Chondrocyte (in vitro differentiated cells): ENCODE measurements around the gene KIF3A. TPM values are rescaled to one million over a fixed set of nuclear protein-coding genes. Genes with fewer than 3 reads are reported as not detected.

Experiments used
- DNase-seq: peaks from one replicate; pipeline ENCODE4 v3.0.0; 2021; ENCODE audit warnings: mixed read lengths, low spot score
- H3K27ac Mint-ChIP-seq: one replicate; pipeline ENCODE4 v1.8.0; 2021; ENCODE audit warnings: mild to moderate bottlenecking, moderate library complexity, mixed read lengths; ENCODE audit not compliant: unreplicated experiment
- H3K27me3 Mint-ChIP-seq: 2 replicates; pipeline ENCODE4 v1.8.0; 2021; ENCODE audit warnings: low read depth, mixed read lengths
- H3K36me3 Mint-ChIP-seq: 2 replicates; pipeline ENCODE4 v1.8.0; 2021; ENCODE audit warnings: low read depth, mixed read lengths
- H3K4me1 Mint-ChIP-seq: 2 replicates; pipeline ENCODE4 v1.8.0; 2021; ENCODE audit warnings: low read depth, mild to moderate bottlenecking, mixed read lengths
- H3K4me3 Mint-ChIP-seq: one replicate; pipeline ENCODE4 v1.8.0; 2021; ENCODE audit warnings: mild to moderate bottlenecking, moderate library complexity, mixed read lengths; ENCODE audit not compliant: unreplicated experiment
- H3K9me3 Mint-ChIP-seq: 2 replicates; pipeline ENCODE4 v1.8.0; 2021; ENCODE audit warnings: low read depth, mixed read lengths
- total RNA-seq: library from RNA; stranded (reverse); gene quantifications from 3 replicates; pipeline ENCODE4 v1.2.1, GENCODE V29; 2021
- TF ChIP-seq, protein P1 (sequence below): fragments of 200-600 bp; sonication (generic); IDR thresholded peaks from 2 replicates; pipeline ENCODE4 v1.5.0; 2021; ENCODE audit warnings: antibody characterized with exemption, mild to moderate bottlenecking, moderate library complexity

The KIF3A gene
- total RNA-seq, 1 donor from 2014 or later, result 16.2 TPM

DNA sequence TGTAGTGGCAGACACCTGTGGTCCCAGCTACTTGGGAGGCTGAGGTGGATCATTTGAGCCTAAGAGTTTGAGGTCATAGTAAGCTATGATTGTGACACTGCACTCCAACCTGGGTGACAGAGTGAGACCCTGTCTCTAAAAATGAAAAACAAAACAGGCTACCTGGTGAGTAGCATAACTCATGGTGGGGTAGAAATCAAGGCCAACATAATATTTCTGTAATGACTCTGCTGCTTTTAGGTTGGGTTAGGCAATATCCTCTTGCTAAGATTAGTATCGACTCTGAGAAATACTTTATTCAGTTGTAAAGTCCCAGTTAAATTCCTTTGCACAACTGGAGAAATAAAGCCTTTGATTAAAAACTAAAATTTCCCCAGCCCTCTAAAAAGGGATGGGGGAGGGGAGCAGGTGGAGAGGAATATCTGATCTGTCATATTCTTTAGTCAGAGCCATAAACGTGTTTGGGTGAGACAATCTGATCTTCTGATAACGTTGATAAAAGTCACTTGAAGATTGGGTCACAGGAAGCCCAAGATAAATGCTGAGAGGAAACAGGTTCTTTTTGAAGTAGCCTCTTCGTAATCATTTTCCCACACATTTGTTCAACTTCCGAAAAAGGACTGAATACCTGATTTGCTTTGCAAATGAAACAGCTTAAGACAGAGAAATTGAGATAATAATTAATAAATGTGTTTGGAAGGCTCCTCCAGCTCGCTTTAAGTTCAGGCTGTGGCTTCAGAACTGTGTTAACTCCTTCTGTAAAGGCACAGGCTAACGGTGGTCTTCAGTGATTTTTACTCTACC lies 48.6 kb downstream of the KIF3A start:
- H3K36me3 Mint-ChIP-seq, result peaks cover 6% of the 10 kb centered on the region
- H3K27me3 Mint-ChIP-seq, result no peaks in the 10 kb centered on the region
- no peak overlapping the region for H3K27ac Mint-ChIP-seq
- no peak overlapping the region for H3K4me3 Mint-ChIP-seq
- peaks cover 3% of the 10 kb centered on the region for H3K9me3 Mint-ChIP-seq
- H3K4me1 Mint-ChIP-seq, result peaks cover 2% of the 10 kb centered on the region
- DNase-seq, result no peak
- TF ChIP-seq, protein P1, sequence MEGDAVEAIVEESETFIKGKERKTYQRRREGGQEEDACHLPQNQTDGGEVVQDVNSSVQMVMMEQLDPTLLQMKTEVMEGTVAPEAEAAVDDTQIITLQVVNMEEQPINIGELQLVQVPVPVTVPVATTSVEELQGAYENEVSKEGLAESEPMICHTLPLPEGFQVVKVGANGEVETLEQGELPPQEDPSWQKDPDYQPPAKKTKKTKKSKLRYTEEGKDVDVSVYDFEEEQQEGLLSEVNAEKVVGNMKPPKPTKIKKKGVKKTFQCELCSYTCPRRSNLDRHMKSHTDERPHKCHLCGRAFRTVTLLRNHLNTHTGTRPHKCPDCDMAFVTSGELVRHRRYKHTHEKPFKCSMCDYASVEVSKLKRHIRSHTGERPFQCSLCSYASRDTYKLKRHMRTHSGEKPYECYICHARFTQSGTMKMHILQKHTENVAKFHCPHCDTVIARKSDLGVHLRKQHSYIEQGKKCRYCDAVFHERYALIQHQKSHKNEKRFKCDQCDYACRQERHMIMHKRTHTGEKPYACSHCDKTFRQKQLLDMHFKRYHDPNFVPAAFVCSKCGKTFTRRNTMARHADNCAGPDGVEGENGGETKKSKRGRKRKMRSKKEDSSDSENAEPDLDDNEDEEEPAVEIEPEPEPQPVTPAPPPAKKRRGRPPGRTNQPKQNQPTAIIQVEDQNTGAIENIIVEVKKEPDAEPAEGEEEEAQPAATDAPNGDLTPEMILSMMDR, result no peak

GRCh38 chr5:132687995-132688394 lies 49.4 kb downstream of the KIF3A start:
- no peak for DNase-seq
- TF ChIP-seq, protein P1, result no peak
- Mint-ChIP-seq H3K9me3 (peaks cover 3% of the 10 kb centered on the region), H3K27me3 (no peaks in the 10 kb centered on the region), H3K4me3 (no peak overlapping the region), H3K27ac (no peak overlapping the region), H3K36me3 (peaks cover 4% of the 10 kb centered on the region), H3K4me1 (peaks cover 2% of the 10 kb centered on the region)

GRCh38 chr5:132686193-132686592 lies 51.2 kb downstream of the KIF3A start:
- TF ChIP-seq, protein P1, result no peak
- no peaks in the 10 kb centered on the region for H3K4me1 Mint-ChIP-seq
- no peaks in the 10 kb centered on the region for H3K9me3 Mint-ChIP-seq
- peaks cover 2% of the 10 kb centered on the region for H3K36me3 Mint-ChIP-seq
- DNase-seq, result no peak
- H3K27me3 Mint-ChIP-seq, result no peaks in the 10 kb centered on the region
- H3K4me3 Mint-ChIP-seq, result no peak overlapping the region
- no peak overlapping the region for H3K27ac Mint-ChIP-seq

- Mint-ChIP-seq H3K27me3 (no peaks in the 10 kb centered on the region), H3K9me3 (no peaks in the 10 kb centered on the region), H3K36me3 (peaks cover 4% of the 10 kb centered on the region), H3K4me1 (peaks cover 5% of the 10 kb centered on the region), H3K27ac (no peak overlapping the region), H3K4me3 (no peak overlapping the region)
- DNase-seq, result no peak
- TF ChIP-seq, protein P1, result no peak
Observed at GRCh38 chr5:132684922-132685720, 52.2 kb downstream of the KIF3A start.

GRCh38 chr5:132684491-132684890 lies 52.9 kb downstream of the KIF3A start:
- no peak overlapping the region for H3K4me3 Mint-ChIP-seq
- H3K27ac Mint-ChIP-seq, result no peak overlapping the region
- H3K4me1 Mint-ChIP-seq, result peaks cover 12% of the 10 kb centered on the region
- TF ChIP-seq, protein P1, result no peak
- no peaks in the 10 kb centered on the region for H3K27me3 Mint-ChIP-seq
- no peaks in the 10 kb centered on the region for H3K9me3 Mint-ChIP-seq
- peaks cover 3% of the 10 kb centered on the region for H3K36me3 Mint-ChIP-seq
- no peak for DNase-seq
